22Rv1 (cell line): ENCODE measurements around the gene TCTN2.

Experiments
- H3K27ac ChIP-seq: fragments of 450-650 bp; 2 replicates; pipeline ENCODE4 v1.5.1; 2017
- ZFX ChIP-seq: fragments of 450-650 bp; IDR thresholded peaks from 2 replicates; pipeline ENCODE4 v1.6.1; 2017; ENCODE audit warnings: antibody characterized with exemption, borderline replicate concordance
- TF ChIP-seq, protein P1 (sequence below): fragments of 450-650 bp; IDR thresholded peaks from 2 replicates; pipeline ENCODE4 v1.5.1; 2017; ENCODE audit warnings: mild to moderate bottlenecking

TCTN2 gene

GRCh38 chr12:123645878-123646277 lies 25.0 kb upstream of the TCTN2 start:
- H3K27ac ChIP-seq: no peak overlapping the region
- TF ChIP-seq, protein P1, sequence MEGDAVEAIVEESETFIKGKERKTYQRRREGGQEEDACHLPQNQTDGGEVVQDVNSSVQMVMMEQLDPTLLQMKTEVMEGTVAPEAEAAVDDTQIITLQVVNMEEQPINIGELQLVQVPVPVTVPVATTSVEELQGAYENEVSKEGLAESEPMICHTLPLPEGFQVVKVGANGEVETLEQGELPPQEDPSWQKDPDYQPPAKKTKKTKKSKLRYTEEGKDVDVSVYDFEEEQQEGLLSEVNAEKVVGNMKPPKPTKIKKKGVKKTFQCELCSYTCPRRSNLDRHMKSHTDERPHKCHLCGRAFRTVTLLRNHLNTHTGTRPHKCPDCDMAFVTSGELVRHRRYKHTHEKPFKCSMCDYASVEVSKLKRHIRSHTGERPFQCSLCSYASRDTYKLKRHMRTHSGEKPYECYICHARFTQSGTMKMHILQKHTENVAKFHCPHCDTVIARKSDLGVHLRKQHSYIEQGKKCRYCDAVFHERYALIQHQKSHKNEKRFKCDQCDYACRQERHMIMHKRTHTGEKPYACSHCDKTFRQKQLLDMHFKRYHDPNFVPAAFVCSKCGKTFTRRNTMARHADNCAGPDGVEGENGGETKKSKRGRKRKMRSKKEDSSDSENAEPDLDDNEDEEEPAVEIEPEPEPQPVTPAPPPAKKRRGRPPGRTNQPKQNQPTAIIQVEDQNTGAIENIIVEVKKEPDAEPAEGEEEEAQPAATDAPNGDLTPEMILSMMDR: no peak
- TF ChIP-seq ZFX: no peak

DNA sequence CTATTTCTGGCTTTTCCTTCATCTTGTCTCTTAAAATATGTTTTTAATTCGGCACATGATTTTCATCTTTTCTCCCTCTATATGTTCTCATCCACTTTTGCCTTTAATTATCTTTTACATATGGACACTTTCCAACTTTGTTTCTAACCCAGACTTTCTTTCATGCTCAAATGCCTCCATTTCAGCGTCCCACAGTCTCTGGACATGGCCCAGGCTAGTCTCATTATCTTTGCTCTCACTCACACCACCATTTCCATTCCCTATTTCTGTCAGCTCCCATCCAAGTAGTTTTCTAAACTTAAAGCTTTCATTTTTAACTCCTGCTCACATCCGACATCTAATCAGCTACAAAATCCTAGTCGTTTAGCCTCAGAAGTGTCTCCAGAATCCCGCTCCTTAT lies 22.5 kb upstream of the TCTN2 start:
- TF ChIP-seq ZFX: no peak
- TF ChIP-seq, protein P1: no peak
- no peak overlapping the region for H3K27ac ChIP-seq

GRCh38 chr12:123654129-123654701 lies 16.7 kb upstream of the TCTN2 start:
- TF ChIP-seq ZFX: no peak
- TF ChIP-seq, protein P1: no peak
- no peak overlapping the region for H3K27ac ChIP-seq

- TF ChIP-seq, protein P1: no peak
- no peak for TF ChIP-seq ZFX
- H3K27ac ChIP-seq: no peak overlapping the region
Measured at GRCh38 chr12:123655420-123655819, 15.5 kb upstream of the TCTN2 start.

- no peak overlapping the region for H3K27ac ChIP-seq
- TF ChIP-seq, protein P1: no peak
- TF ChIP-seq ZFX: no peak
Measured at GRCh38 chr12:123656392-123656791, 14.5 kb upstream of the TCTN2 start.

DNA sequence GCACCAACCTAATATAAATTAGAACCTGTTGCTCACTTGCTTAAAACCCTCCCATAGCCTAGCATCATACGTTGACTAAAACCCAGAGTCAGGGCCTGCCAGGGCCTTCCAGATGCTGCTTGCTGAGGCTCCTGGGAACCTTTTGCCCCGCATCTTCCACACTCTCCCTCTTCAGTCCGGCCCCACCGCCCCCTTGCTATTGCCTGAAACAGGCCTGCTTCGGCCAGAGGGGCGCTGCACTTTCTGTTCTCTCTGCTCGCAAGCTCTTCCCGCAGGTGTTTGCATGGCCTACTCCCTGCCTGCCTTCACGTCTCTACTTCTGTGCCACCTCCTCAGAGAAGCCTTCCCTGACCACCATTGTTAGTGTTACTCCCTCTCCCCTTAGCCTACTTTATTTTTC lies 13.7 kb upstream of the TCTN2 start:
- no peak overlapping the region for H3K27ac ChIP-seq
- TF ChIP-seq, protein P1: no peak
- TF ChIP-seq ZFX: no peak

DNA sequence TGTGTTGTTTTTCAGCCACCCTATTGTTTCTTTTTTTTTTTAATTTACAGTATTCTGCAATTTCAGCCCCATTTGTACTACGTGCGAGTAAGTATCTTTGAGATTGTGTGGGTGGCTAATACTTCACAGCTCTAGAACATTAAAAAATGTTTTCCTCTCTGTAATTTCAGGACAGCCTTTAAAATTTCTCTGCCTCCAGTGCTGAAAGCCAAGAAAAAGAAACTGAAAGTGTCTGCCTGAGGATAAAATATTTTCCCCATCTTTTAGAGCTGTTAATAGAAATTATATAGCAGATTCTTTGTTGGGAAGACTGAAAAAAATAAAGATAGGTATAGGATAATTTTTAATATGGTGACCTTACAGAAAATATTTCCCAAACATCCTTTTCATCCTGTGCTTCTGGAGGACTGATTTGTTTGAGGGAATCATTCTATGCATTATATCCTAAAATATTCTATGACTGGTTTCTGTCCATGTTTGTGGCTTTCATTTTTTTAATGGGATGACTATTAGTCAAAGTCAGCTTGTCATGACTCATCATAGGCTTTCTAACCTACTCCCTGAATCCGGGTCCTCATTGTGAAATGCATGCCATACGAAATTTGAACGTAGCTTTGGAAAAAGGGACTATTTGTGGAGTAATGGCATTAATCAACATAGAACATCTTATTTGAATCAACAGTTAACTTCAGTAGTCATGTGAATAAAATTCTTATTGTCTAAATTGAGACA lies 10.8 kb upstream of the TCTN2 start:
- no peak overlapping the region for H3K27ac ChIP-seq
- TF ChIP-seq, protein P1: no peak
- TF ChIP-seq ZFX: no peak
